H1 (cell line): Measurements from ENCODE around the gene SNTG2. TPM values are rescaled to one million over a fixed set of nuclear protein-coding genes. Genes with fewer than 3 reads are reported as not detected.

Experiments
- CTCF ChIA-PET: fragments of 300-600 bp; sonication (Branson Sonifier 250); formaldehyde crosslinking; loops from one replicate; lab custom pipeline; 2021; ENCODE audit not compliant: partially characterized antibody; lab: Charles Lee
- POLR2A ChIA-PET: fragments of 300-600 bp; sonication (Branson Sonifier 250); formaldehyde crosslinking; loops from one replicate; lab custom pipeline; 2021; ENCODE audit warnings: inconsistent platforms; ENCODE audit not compliant: partially characterized antibody; lab: Charles Lee
- DNase-seq, 2 experiments: peaks; one replicate each; pipeline versions ENCODE4 v3.0.0 to v3.0.0-alpha.2; 2010 to 2022; ENCODE audit warnings: low spot score in 2 of 2, low read depth in 1 of 2, mixed read lengths in 1 of 2
- FAIRE-seq: peaks from 2 replicates; lab custom pipeline; 2011; peaks lifted over from hg19 to GRCh38; lab: Jason Lieb, UNC
- H2AFZ ChIP-seq: 2 replicates; pipeline ENCODE4 v1.8.1; 2012; ENCODE audit warnings: low read length, inconsistent platforms
- H2AK5ac ChIP-seq: 2 replicates; pipeline ENCODE4 v1.6.1; 2013; ENCODE audit warnings: low read depth, low read length
- H2BK120ac ChIP-seq: replicated peaks from 2 replicates; pipeline ENCODE3; 2013; ENCODE audit warnings: low read depth, low read length, inconsistent platforms
- H2BK12ac ChIP-seq: 2 replicates; pipeline ENCODE4 v1.6.1; 2013; ENCODE audit warnings: low read depth, low read length
- H2BK15ac ChIP-seq: 2 replicates; pipeline ENCODE4 v1.6.1; 2013; ENCODE audit warnings: low read length
- H2BK20ac ChIP-seq: 2 replicates; pipeline ENCODE4 v1.6.1; 2013; ENCODE audit warnings: low read length
- H2BK5ac ChIP-seq: 2 replicates; pipeline ENCODE4 v1.6.1; 2013; ENCODE audit warnings: low read depth, low read length
- H3K14ac ChIP-seq: 2 replicates; pipeline ENCODE4 v1.6.1; 2013; ENCODE audit warnings: inconsistent platforms; ENCODE audit not compliant: insufficient read length
- H3K18ac ChIP-seq: 2 replicates; pipeline ENCODE4 v1.6.1; 2013; ENCODE audit warnings: low read length; ENCODE audit errors: extremely low read depth
- H3K23ac ChIP-seq: 2 replicates; pipeline ENCODE4 v1.6.1; 2013; ENCODE audit warnings: inconsistent platforms; ENCODE audit not compliant: insufficient read length
- H3K23me2 ChIP-seq: 2 replicates; pipeline ENCODE4 v1.6.1; 2013; ENCODE audit warnings: low read depth, low read length
- H3K27ac ChIP-seq: 2 replicates; pipeline ENCODE4 v1.6.1; 2011; ENCODE audit warnings: low read depth, low read length, inconsistent platforms
- H3K27me3 ChIP-seq, 4 experiments: replicated peaks in 1 of 4; 1 replicate in 1 of 4; 2 replicates in 3 of 4; pipeline versions ENCODE4 v1.6.1 to v1.8.1; 2011 to 2013; ENCODE audit warnings: low read length in 3 of 4, mild to moderate bottlenecking in 3 of 4, inconsistent platforms in 2 of 4, mixed read lengths in 2 of 4, moderate library complexity in 1 of 4; ENCODE audit not compliant: control insufficient read depth in 3 of 4, insufficient read depth in 3 of 4; ENCODE audit errors: extremely low read depth in 1 of 4
- H3K36me3 ChIP-seq, 4 experiments: 2 replicates each; pipeline versions ENCODE4 v1.6.1 to v1.8.1; 2011 to 2013; ENCODE audit warnings: mild to moderate bottlenecking in 4 of 4, low read length in 3 of 4, moderate library complexity in 2 of 4, control low read depth in 1 of 4, inconsistent platforms in 1 of 4; ENCODE audit not compliant: insufficient read depth in 4 of 4, control insufficient read depth in 2 of 4
- H3K4ac ChIP-seq: replicated peaks from 2 replicates; pipeline ENCODE3; 2013; ENCODE audit warnings: low read length, low read depth, mixed read lengths, inconsistent platforms; ENCODE audit not compliant: insufficient read length
- H3K4me1 ChIP-seq, 4 experiments: replicated peaks in 1 of 4; 1 replicate in 1 of 4; 2 replicates in 3 of 4; pipeline versions ENCODE4 v1.6.1 to v1.8.1; 2011 to 2013; ENCODE audit warnings: low read length in 3 of 4, inconsistent platforms in 2 of 4, mixed read lengths in 1 of 4; ENCODE audit not compliant: insufficient read depth in 4 of 4, control insufficient read depth in 3 of 4
- H3K4me2 ChIP-seq, 2 experiments: 2 replicates each; pipeline versions ENCODE4 v1.6.1 to v1.8.1; 2011 to 2013; ENCODE audit warnings: low read depth in 2 of 2, low read length in 2 of 2, control low read depth in 1 of 2, inconsistent platforms in 1 of 2, mild to moderate bottlenecking in 1 of 2; ENCODE audit not compliant: insufficient read depth in 1 of 2
- H3K4me3 ChIP-seq, 4 experiments: fragments of 200-600, 300-600 bp in 1 of 4; sonication (generic), shearing (Covaris generic), sonication (Bioruptor Twin) in 1 of 4; 2 replicates each; pipeline versions ENCODE4 v1.5.1 to v1.8.1; 2011 to 2016; ENCODE audit warnings: low read length in 4 of 4, low read depth in 3 of 4, control low read depth in 2 of 4, inconsistent platforms in 2 of 4, mild to moderate bottlenecking in 2 of 4, mixed read lengths in 1 of 4, moderate library complexity in 1 of 4; ENCODE audit not compliant: insufficient read depth in 2 of 4; ENCODE audit errors: extremely low read depth in 1 of 4
- H3K56ac ChIP-seq: replicated peaks from 2 replicates; pipeline ENCODE3; 2013; ENCODE audit warnings: low read depth, mild to moderate bottlenecking, mixed read lengths, low read length, inconsistent platforms; ENCODE audit not compliant: insufficient read length
- H3K79me1 ChIP-seq: 2 replicates; pipeline ENCODE4 v1.6.1; 2013; ENCODE audit warnings: low read depth, low read length, control low read depth
- H3K79me2 ChIP-seq, 2 experiments: 2 replicates each; pipeline versions ENCODE4 v1.6.1 to v1.8.1; 2012 to 2013; ENCODE audit warnings: low read length in 2 of 2, mild to moderate bottlenecking in 2 of 2, inconsistent platforms in 1 of 2; ENCODE audit not compliant: insufficient read depth in 2 of 2, control insufficient read depth in 1 of 2
- H3K9ac ChIP-seq, 4 experiments: replicated peaks in 1 of 4; 1 replicate in 1 of 4; 2 replicates in 3 of 4; pipeline versions ENCODE4 v1.6.1 to v1.8.1; 2011 to 2013; ENCODE audit warnings: low read depth in 3 of 4, low read length in 3 of 4, control low read depth in 2 of 4, mild to moderate bottlenecking in 2 of 4, moderate library complexity in 2 of 4, inconsistent platforms in 1 of 4; ENCODE audit errors: extremely low read depth in 1 of 4
- H3K9me3 ChIP-seq, 2 experiments: 2 replicates each; pipeline versions ENCODE4 v1.6.1 to v1.8.1; 2012 to 2013; ENCODE audit warnings: mild to moderate bottlenecking in 2 of 2, moderate library complexity in 2 of 2, control low read depth in 1 of 2, inconsistent platforms in 1 of 2, low read depth in 1 of 2, low read length in 1 of 2, mixed read lengths in 1 of 2; ENCODE audit not compliant: insufficient read depth in 2 of 2
- H4K20me1 ChIP-seq, 2 experiments: replicated peaks in 1 of 2; 2 replicates each; pipeline versions ENCODE3 to v1.8.1; 2011 to 2013; ENCODE audit warnings: inconsistent platforms in 2 of 2, low read length in 2 of 2, mild to moderate bottlenecking in 1 of 2; ENCODE audit not compliant: insufficient read depth in 2 of 2, control insufficient read depth in 1 of 2
- H4K5ac ChIP-seq: 2 replicates; pipeline ENCODE4 v1.6.1; 2013; ENCODE audit warnings: low read length, low read depth, mixed read lengths, inconsistent platforms; ENCODE audit not compliant: insufficient read length
- H4K8ac ChIP-seq: 2 replicates; pipeline ENCODE4 v1.8.0; 2013; ENCODE audit warnings: mild to moderate bottlenecking, moderate library complexity, low read length, inconsistent platforms; ENCODE audit not compliant: insufficient read depth; ENCODE audit errors: extremely low read depth
- H4K91ac ChIP-seq: replicated peaks from 2 replicates; pipeline ENCODE3; 2013; ENCODE audit warnings: low read length, mixed read lengths, inconsistent platforms; ENCODE audit not compliant: insufficient read length
- SP2 ChIP-seq: IDR thresholded peaks from 2 replicates; pipeline ENCODE4 v1.6.1; 2012; ENCODE audit warnings: mild to moderate bottlenecking, low read length, inconsistent platforms
- polyA plus RNA-seq, 7 experiments: library from polyadenylated mRNA; depleted of rRNA in 3 of 7; stranded (reverse) in 5 of 7; unstranded in 2 of 7; fragments of >200 nt in 5 of 7; fragments of 200-250 nt in 2 of 7; gene quantifications; 1 replicate in 5 of 7; 2 replicates in 1 of 7; 4 replicates in 1 of 7; pipeline versions ENCODE4 v1.2.1 to v1.2.3, GENCODE V29; 2011 to 2013; ENCODE audit warnings: missing spikeins in 2 of 7, mixed read lengths in 2 of 7
- total RNA-seq: library from RNA; stranded (reverse); fragmentation: NEBNext Ultra II Directional; extraction: Animal tissue kit (Norgen Biotek cat#: 25700); gene quantifications from 2 replicates; pipeline ENCODE4 v1.2.1, GENCODE V29; 2021

Gene SNTG2
- total and polyA plus RNA-seq, 2 of the 8 experiments (the other 6 are each of a cell fraction or from before 2014, with no cell fraction given) = 6.6 to 18.1 TPM

GRCh38 chr2:990970-991369, 40.3 kb downstream of the SNTG2 start:
- H3K27me3 ChIP-seq = no peaks in the 10 kb centered on the region
- H4K8ac ChIP-seq = no peak overlapping the region
- no peaks in the 10 kb centered on the region for H3K9me3 ChIP-seq
- no peak overlapping the region for H3K9ac ChIP-seq
- DNase-seq (no peak), FAIRE-seq (no peak)
- H2AFZ ChIP-seq = no peak overlapping the region
- H3K36me3 ChIP-seq = no peaks in the 10 kb centered on the region; a peak in 2 of 8 replicates
- no peaks in the 10 kb centered on the region; the same call in 1 of the 2 replicates for H3K79me1 ChIP-seq
- no peaks in the 10 kb centered on the region; a peak in 2 of 7 replicates for H3K4me1 ChIP-seq
- H3K4me3 ChIP-seq = no peak overlapping the region
- H3K4ac ChIP-seq = no peak overlapping the region
- H3K27ac ChIP-seq = no peak overlapping the region
- H2BK120ac ChIP-seq = no peak overlapping the region
- no peak overlapping the region for H3K18ac ChIP-seq
- H2BK20ac ChIP-seq = no peak overlapping the region
- H2BK12ac ChIP-seq = no peak overlapping the region
- no peak overlapping the region for H4K5ac ChIP-seq
- H3K79me2 ChIP-seq = peaks cover 0 to 76% of the 10 kb centered on the region in 2 experiments; a peak in 2 of 4 replicates
- no peak overlapping the region for H3K4me2 ChIP-seq
- H2AK5ac ChIP-seq = no peak overlapping the region
- no peak overlapping the region for H3K56ac ChIP-seq
- POLR2A ChIA-PET = no interaction called here
- H4K91ac ChIP-seq = no peak overlapping the region
- H3K14ac ChIP-seq = no peak overlapping the region
- no peak overlapping the region for H2BK5ac ChIP-seq
- H4K20me1 ChIP-seq = peaks cover 6 to 10% of the 10 kb centered on the region in 2 experiments
- no peaks in the 10 kb centered on the region for H3K23me2 ChIP-seq
- no peak overlapping the region for H2BK15ac ChIP-seq
- no peak overlapping the region for H3K23ac ChIP-seq
- no peak for TF ChIP-seq SP2
- CTCF ChIA-PET = interaction anchor here (1.3 kb wide), 1 partner anchor 10 kb away, joined by 5 read pairs; no protein-coding TSS in a partner anchor
